ENCODE data around the gene PCDH12.

Gene PCDH12

DNA sequence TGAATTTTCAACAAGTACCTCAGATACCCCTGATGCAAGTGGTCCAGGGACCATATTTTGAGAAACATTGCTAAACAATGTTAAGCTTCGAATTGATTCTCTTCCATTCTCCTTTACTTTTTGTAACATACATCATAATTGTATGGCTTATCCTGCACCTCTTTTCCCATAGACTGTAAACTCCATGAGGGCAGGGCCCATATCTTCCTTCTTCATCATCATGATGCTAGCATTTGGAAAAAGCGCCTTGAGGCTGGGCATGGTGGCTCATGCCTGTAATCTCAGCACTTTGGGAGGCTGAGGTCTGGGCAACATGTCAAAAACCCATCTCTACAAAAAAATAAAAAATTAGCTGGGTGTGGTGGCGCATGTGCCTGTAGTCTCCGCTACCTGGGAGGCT is 48.8 kb downstream of the PCDH12 start:
- H3K4me2 ChIP-seq (ENCODE audit: low read length), result no peak overlapping the region
- H4K20me1 ChIP-seq (ENCODE audit: control insufficient read depth, insufficient read depth, low read depth, low read length), result no peaks in the 10 kb centered on the region
- TF ChIP-seq, protein P1, sequence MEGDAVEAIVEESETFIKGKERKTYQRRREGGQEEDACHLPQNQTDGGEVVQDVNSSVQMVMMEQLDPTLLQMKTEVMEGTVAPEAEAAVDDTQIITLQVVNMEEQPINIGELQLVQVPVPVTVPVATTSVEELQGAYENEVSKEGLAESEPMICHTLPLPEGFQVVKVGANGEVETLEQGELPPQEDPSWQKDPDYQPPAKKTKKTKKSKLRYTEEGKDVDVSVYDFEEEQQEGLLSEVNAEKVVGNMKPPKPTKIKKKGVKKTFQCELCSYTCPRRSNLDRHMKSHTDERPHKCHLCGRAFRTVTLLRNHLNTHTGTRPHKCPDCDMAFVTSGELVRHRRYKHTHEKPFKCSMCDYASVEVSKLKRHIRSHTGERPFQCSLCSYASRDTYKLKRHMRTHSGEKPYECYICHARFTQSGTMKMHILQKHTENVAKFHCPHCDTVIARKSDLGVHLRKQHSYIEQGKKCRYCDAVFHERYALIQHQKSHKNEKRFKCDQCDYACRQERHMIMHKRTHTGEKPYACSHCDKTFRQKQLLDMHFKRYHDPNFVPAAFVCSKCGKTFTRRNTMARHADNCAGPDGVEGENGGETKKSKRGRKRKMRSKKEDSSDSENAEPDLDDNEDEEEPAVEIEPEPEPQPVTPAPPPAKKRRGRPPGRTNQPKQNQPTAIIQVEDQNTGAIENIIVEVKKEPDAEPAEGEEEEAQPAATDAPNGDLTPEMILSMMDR (IDR thresholded peaks at IDR 0.05; ENCODE audit: low read depth, low read length, poor library complexity, severe bottlenecking), result no peak
- no peak for TF ChIP-seq EZH2phosphoT487 (IDR thresholded peaks at IDR 0.05; ENCODE audit: borderline replicate concordance, low read length)
- H3K4me1 ChIP-seq (ENCODE audit: control insufficient read depth, low read length), result peaks cover 11% of the 10 kb centered on the region
- peaks cover 3% of the 10 kb centered on the region; the same call in 1 of the 2 replicates for H3K9me3 ChIP-seq (ENCODE audit: control insufficient read depth, insufficient read depth, low read length)
- H3K79me2 ChIP-seq (ENCODE audit: control insufficient read depth, low read length), result no peaks in the 10 kb centered on the region
- H3K27me3 ChIP-seq (ENCODE audit: control insufficient read depth, low read length), result peaks cover 12% of the 10 kb centered on the region
- H3K4me3 ChIP-seq (ENCODE audit: low read length), result no peak overlapping the region
- H3K9me2 ChIP-seq (replicated peaks; ENCODE audit: control insufficient read depth, low read length), result no peaks in the 10 kb centered on the region
- H3K36me3 ChIP-seq (ENCODE audit: control insufficient read depth, low read length), result no peaks in the 10 kb centered on the region
- 0 out of 2 replicates have a peak, but pooled peaks cover 4% of the 10 kb centered on the region for H3F3A ChIP-seq (ENCODE audit: control insufficient read depth, insufficient read depth)
- H3K27ac ChIP-seq (ENCODE audit: low read depth, low read length), result no peak overlapping the region

DNA sequence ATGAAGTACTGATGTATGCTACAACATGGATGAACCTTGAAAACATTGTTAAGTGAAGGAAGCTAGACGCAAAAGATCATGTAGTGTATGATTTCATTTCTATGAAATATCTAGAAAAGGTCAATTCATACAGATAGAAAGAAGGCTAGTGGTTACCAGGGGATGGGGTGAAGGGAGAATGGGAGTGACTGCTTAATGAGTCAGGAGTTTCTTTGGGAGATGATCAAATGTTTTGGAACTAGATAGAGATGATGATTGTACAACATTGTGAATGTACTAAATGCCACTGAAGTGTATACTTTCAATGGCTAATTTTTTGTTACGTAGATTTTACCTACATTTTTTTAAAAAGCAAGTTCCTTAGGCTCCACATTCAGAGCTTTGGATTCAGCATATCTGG is 49.2 kb downstream of the PCDH12 start:
- Histone ChIP-seq H3K9me2 (replicated peaks; ENCODE audit: control insufficient read depth, low read length) (no peaks in the 10 kb centered on the region), H3K27me3 (ENCODE audit: control insufficient read depth, low read length) (peaks cover 14% of the 10 kb centered on the region), H3K4me1 (ENCODE audit: control insufficient read depth, low read length) (peaks cover 7% of the 10 kb centered on the region), H3K9me3 (ENCODE audit: control insufficient read depth, insufficient read depth, low read length) (peaks cover 3% of the 10 kb centered on the region; the same call in 1 of the 2 replicates), H3K36me3 (ENCODE audit: control insufficient read depth, low read length) (no peaks in the 10 kb centered on the region), H4K20me1 (ENCODE audit: control insufficient read depth, insufficient read depth, low read depth, low read length) (no peaks in the 10 kb centered on the region), H3K27ac (ENCODE audit: low read depth, low read length) (no peak overlapping the region), H3F3A (ENCODE audit: control insufficient read depth, insufficient read depth) (0 out of 2 replicates have a peak, but pooled peaks cover 4% of the 10 kb centered on the region), H3K4me3 (ENCODE audit: low read length) (no peak overlapping the region), H3K4me2 (ENCODE audit: low read length) (no peak overlapping the region), H3K79me2 (ENCODE audit: control insufficient read depth, low read length) (no peaks in the 10 kb centered on the region)
- no peak for TF ChIP-seq EZH2phosphoT487 (IDR thresholded peaks at IDR 0.05; ENCODE audit: borderline replicate concordance, low read length)

GRCh38 chr5:141906972-141907371 is 51.0 kb downstream of the PCDH12 start:
- Histone ChIP-seq H3K4me3 (ENCODE audit: low read length) (no peak overlapping the region), H3K79me2 (ENCODE audit: control insufficient read depth, low read length) (no peaks in the 10 kb centered on the region), H3K27me3 (ENCODE audit: control insufficient read depth, low read length) (peaks cover 17% of the 10 kb centered on the region), H3K4me1 (ENCODE audit: control insufficient read depth, low read length) (no peaks in the 10 kb centered on the region), H3K9me2 (replicated peaks; ENCODE audit: control insufficient read depth, low read length) (no peaks in the 10 kb centered on the region), H3K4me2 (ENCODE audit: low read length) (no peak overlapping the region), H3K9me3 (ENCODE audit: control insufficient read depth, insufficient read depth, low read length) (peaks cover 3% of the 10 kb centered on the region; the same call in 1 of the 2 replicates), H3K27ac (ENCODE audit: low read depth, low read length) (no peak overlapping the region), H3K36me3 (ENCODE audit: control insufficient read depth, low read length) (no peaks in the 10 kb centered on the region), H3F3A (ENCODE audit: control insufficient read depth, insufficient read depth) (no peaks in the 10 kb centered on the region), H4K20me1 (ENCODE audit: control insufficient read depth, insufficient read depth, low read depth, low read length) (no peaks in the 10 kb centered on the region)
- TF ChIP-seq, protein P1 (IDR thresholded peaks at IDR 0.05; ENCODE audit: low read depth, low read length, poor library complexity, severe bottlenecking), result no peak
- no peak for TF ChIP-seq EZH2phosphoT487 (IDR thresholded peaks at IDR 0.05; ENCODE audit: borderline replicate concordance, low read length)

DNA sequence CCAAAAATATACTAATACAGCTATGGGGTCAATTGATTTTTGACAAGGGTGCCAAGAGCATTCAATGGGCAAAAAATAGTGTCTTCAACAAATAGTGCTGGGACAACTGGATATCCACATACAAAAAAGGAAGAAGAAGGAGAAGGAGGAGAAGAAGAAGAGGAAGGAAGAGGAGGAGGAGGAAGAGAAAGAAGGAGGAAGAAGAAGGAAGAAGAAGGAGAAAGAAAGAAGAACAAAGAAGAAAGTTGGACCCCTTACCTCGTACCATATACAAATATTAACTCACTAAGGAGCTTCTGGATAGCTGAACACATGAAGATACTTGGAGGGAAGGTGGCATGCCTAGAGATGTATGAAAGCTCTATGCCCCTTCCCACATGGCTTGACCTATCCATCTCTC is 51.5 kb downstream of the PCDH12 start:
- TF ChIP-seq, protein P1 (IDR thresholded peaks at IDR 0.05; ENCODE audit: low read depth, low read length, poor library complexity, severe bottlenecking), result no peak
- TF ChIP-seq EZH2phosphoT487 (IDR thresholded peaks at IDR 0.05; ENCODE audit: borderline replicate concordance, low read length), result no peak
- H3K4me2 ChIP-seq (ENCODE audit: low read length), result no peak overlapping the region
- no peaks in the 10 kb centered on the region for H3K79me2 ChIP-seq (ENCODE audit: control insufficient read depth, low read length)
- H3F3A ChIP-seq (ENCODE audit: control insufficient read depth, insufficient read depth), result no peaks in the 10 kb centered on the region
- H3K4me1 ChIP-seq (ENCODE audit: control insufficient read depth, low read length), result no peaks in the 10 kb centered on the region
- no peaks in the 10 kb centered on the region for H3K9me2 ChIP-seq (replicated peaks; ENCODE audit: control insufficient read depth, low read length)
- H3K4me3 ChIP-seq (ENCODE audit: low read length), result no peak overlapping the region
- H3K27ac ChIP-seq (ENCODE audit: low read depth, low read length), result no peak overlapping the region
- H4K20me1 ChIP-seq (ENCODE audit: control insufficient read depth, insufficient read depth, low read depth, low read length), result no peaks in the 10 kb centered on the region
- peaks cover 21% of the 10 kb centered on the region for H3K27me3 ChIP-seq (ENCODE audit: control insufficient read depth, low read length)
- no peaks in the 10 kb centered on the region for H3K36me3 ChIP-seq (ENCODE audit: control insufficient read depth, low read length)
- H3K9me3 ChIP-seq (ENCODE audit: control insufficient read depth, insufficient read depth, low read length), result peaks cover 3% of the 10 kb centered on the region; the same call in 1 of the 2 replicates
